Endothelial cell (in vitro differentiated cells): ENCODE measurements around the gene HTR2B. TPM values are rescaled to one million over a fixed set of nuclear protein-coding genes. Genes with fewer than 3 reads are reported as not detected.

Experiments used
- DNase-seq: peaks from one replicate; pipeline ENCODE4 v3.0.0; 2021; ENCODE audit warnings: low spot score
- H3K27ac Mint-ChIP-seq: one replicate; pipeline ENCODE4 v1.8.0; 2021; ENCODE audit warnings: mixed read lengths, inconsistent platforms; ENCODE audit not compliant: unreplicated experiment
- H3K27me3 Mint-ChIP-seq: one replicate; pipeline ENCODE4 v1.8.0; 2021; ENCODE audit warnings: mild to moderate bottlenecking, moderate library complexity, mixed read lengths, inconsistent platforms; ENCODE audit not compliant: unreplicated experiment
- H3K36me3 Mint-ChIP-seq: one replicate; pipeline ENCODE4 v1.8.0; 2021; ENCODE audit warnings: mild to moderate bottlenecking, low read depth, mixed read lengths, inconsistent platforms; ENCODE audit not compliant: unreplicated experiment
- H3K4me1 Mint-ChIP-seq: one replicate; pipeline ENCODE4 v1.8.0; 2021; ENCODE audit warnings: mild to moderate bottlenecking, mixed read lengths, inconsistent platforms; ENCODE audit not compliant: unreplicated experiment
- H3K4me3 Mint-ChIP-seq: one replicate; pipeline ENCODE4 v1.8.0; 2021; ENCODE audit warnings: mild to moderate bottlenecking, mixed read lengths, inconsistent platforms; ENCODE audit not compliant: unreplicated experiment
- H3K9me3 Mint-ChIP-seq: one replicate; pipeline ENCODE4 v1.8.0; 2021; ENCODE audit warnings: mixed read lengths, inconsistent platforms; ENCODE audit not compliant: unreplicated experiment
- CTCF ChIP-seq: fragments of 200-600 bp; sonication (generic); IDR thresholded peaks from one replicate; pipeline ENCODE4 v1.5.0; 2021; ENCODE audit warnings: antibody characterized with exemption; ENCODE audit not compliant: unreplicated experiment
- total RNA-seq: library from RNA; stranded (reverse); fragmentation: NEBNext Ultra II Directional; extraction: Animal tissue kit (Norgen Biotek cat#: 25700); gene quantifications from one replicate; pipeline ENCODE4 v1.2.1, GENCODE V29; 2021; ENCODE audit not compliant: unreplicated experiment

HTR2B gene
- total RNA-seq, 1 donor from 2014 or later = 0.80 TPM

DNA sequence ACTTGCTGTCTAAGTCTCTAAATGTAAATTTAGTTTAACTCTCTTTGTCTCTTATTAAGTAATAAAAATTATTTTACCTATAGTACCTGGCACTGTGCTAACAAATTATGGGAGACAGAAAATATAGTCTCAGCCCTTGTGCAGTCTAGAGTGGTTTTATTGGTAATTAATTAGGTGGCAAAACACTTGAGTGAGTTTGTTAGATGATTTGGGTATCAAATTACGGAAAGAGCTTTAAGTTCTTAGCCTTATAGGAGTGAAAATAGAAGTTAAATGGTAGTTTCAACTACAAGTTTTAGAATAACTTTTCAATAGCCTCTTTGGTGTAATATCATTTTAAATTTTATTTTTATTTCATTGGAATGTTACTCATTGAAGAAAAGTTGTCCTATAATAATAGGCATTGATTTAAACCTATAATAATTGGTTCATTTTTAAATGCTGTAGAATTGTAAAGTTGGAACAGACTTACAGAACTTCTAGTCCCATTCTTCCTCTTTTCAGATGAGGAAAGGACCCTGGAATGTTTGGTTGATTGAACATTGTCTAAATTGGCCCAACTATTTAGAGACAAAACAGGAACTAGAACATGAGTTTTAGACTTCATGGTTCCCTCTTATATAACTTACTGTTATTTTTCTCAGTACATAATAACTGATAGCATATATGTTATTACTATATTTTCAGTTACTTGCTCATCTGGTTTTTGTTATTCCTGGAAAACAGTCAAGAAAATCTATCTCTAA is 10.2 kb upstream of the HTR2B start:
- Mint-ChIP-seq H3K9me3 (no peaks in the 10 kb centered on the region), H3K27me3 (no peaks in the 10 kb centered on the region), H3K4me1 (peaks cover 19% of the 10 kb centered on the region), H3K4me3 (no peak overlapping the region), H3K27ac (peak overlapping the region; percentile 75), H3K36me3 (no peaks in the 10 kb centered on the region)
- no peak for TF ChIP-seq CTCF
- DNase-seq = no peak

GRCh38 chr2:231133365-231134099 is 8.7 kb upstream of the HTR2B start:
- Mint-ChIP-seq H3K4me1 (peaks cover 22% of the 10 kb centered on the region), H3K27ac (no peak overlapping the region), H3K9me3 (no peaks in the 10 kb centered on the region), H3K27me3 (no peaks in the 10 kb centered on the region), H3K36me3 (no peaks in the 10 kb centered on the region), H3K4me3 (no peak overlapping the region)
- no peak for DNase-seq
- TF ChIP-seq CTCF = no peak

GRCh38 chr2:231132129-231132528 is 7.3 kb upstream of the HTR2B start:
- no peaks in the 10 kb centered on the region for H3K9me3 Mint-ChIP-seq
- no peak overlapping the region for H3K4me3 Mint-ChIP-seq
- no peak for TF ChIP-seq CTCF
- H3K4me1 Mint-ChIP-seq = peaks cover 25% of the 10 kb centered on the region
- H3K27ac Mint-ChIP-seq = peak overlapping the region; percentile 82
- DNase-seq = no peak
- H3K36me3 Mint-ChIP-seq = no peaks in the 10 kb centered on the region
- no peaks in the 10 kb centered on the region for H3K27me3 Mint-ChIP-seq

DNA sequence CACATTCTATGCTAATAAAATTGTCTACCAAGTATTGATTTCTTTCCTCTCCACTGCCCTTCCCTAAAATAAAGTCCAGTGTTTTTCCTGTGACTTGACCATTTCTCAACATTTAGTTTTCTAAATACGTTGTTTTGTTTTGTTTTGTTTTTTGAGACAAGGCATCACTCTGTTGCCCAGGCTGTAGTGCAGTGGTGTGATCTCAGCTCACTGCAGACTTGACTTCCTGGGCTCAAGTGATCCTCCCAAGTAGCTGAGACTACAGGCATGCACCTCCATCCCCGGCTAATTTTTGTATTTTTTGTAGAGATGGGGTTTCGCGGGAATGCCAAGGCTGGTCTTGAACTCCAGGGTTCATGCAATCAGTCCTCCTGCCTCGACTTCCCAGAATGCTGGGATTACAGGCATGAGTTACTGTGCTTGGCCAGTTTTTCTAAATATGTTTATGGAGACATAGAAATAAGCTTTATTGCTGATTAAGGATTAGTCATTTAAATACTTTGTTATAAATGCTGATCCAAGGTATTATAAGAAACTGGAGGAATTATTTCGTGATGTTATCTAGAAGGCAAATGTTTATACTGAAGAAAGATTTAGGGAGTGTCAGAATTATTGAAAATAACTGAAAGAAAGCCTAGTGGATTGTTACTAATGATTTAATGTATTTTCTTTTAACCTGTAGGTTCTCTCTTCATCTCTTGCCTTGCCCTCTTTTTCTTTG is 5.7 kb upstream of the HTR2B start:
- Mint-ChIP-seq H3K27ac (peak overlapping the region; percentile 70), H3K4me3 (no peak overlapping the region), H3K9me3 (no peaks in the 10 kb centered on the region), H3K27me3 (no peaks in the 10 kb centered on the region), H3K4me1 (peaks cover 29% of the 10 kb centered on the region), H3K36me3 (no peaks in the 10 kb centered on the region)
- no peak for DNase-seq
- TF ChIP-seq CTCF = no peak
